ENCODE data around the gene GOLPH3. TPM values are rescaled to one million over a fixed set of nuclear protein-coding genes. Genes with fewer than 3 reads are reported as not detected.
A peak's percentile ranks its signal among the peaks of the same experiment; 100 is the strongest.

GOLPH3 gene
- total RNA-seq, 1 experiment from 2014 or later: 46.2 TPM

- ChIA-PET POLR2A (ENCODE audit: unreplicated experiment) (no interaction called here), CTCF (interaction anchor here (0.6 kb wide), 1 partner anchor 274 kb away, joined by 3 read pairs; no protein-coding TSS in a partner anchor)
- H3K9ac ChIP-seq (ENCODE audit: low read length): no peak overlapping the region
- DNase-seq: no peak
- H3K9me3 ChIP-seq (ENCODE audit: low read length): no peaks in the 10 kb centered on the region
- 0 out of 2 replicates have a peak, but pooled peaks cover 5% of the 10 kb centered on the region for H4K20me1 ChIP-seq (ENCODE audit: low read length)
- H3K36me3 ChIP-seq (ENCODE audit: low read depth, low read length): peaks cover 22% of the 10 kb centered on the region; the same call in 1 of the 2 replicates
- no peaks in the 10 kb centered on the region for H3K4me1 ChIP-seq (ENCODE audit: insufficient read depth, low read length)
- no peaks in the 10 kb centered on the region for H3K27me3 ChIP-seq (ENCODE audit: low read length)
- intact Hi-C loops (cut with micrococcal nuclease): no loop called here
- no peak overlapping the region for H2AFZ ChIP-seq (ENCODE audit: low read length)
- TF ChIP-seq EZH2 (IDR thresholded peaks at IDR 0.05; ENCODE audit: low read length, unreplicated experiment) (no peak), EZH2phosphoT487 (IDR thresholded peaks at IDR 0.05; ENCODE audit: borderline replicate concordance, low read length) (no peak)
- peak; percentile 74 for ATAC-seq
- H3F3A ChIP-seq (ENCODE audit: low read length, unreplicated experiment): no peaks in the 10 kb centered on the region
- no peak overlapping the region for H3K4me2 ChIP-seq (ENCODE audit: low read length)
- H3K4me3 ChIP-seq (ENCODE audit: low read length): no peak overlapping the region
- H3K9me2 ChIP-seq (replicated peaks; ENCODE audit: low read length): no peaks in the 10 kb centered on the region
- H3K27ac ChIP-seq (ENCODE audit: low read length): no peak overlapping the region
- peaks cover 21% of the 10 kb centered on the region for H3K79me2 ChIP-seq (ENCODE audit: low read length)
- BruUV-seq (replicated peaks): no TSS peak
Measured at GRCh38 chr5:32129074-32129598, 45.0 kb downstream of the GOLPH3 start.

DNA sequence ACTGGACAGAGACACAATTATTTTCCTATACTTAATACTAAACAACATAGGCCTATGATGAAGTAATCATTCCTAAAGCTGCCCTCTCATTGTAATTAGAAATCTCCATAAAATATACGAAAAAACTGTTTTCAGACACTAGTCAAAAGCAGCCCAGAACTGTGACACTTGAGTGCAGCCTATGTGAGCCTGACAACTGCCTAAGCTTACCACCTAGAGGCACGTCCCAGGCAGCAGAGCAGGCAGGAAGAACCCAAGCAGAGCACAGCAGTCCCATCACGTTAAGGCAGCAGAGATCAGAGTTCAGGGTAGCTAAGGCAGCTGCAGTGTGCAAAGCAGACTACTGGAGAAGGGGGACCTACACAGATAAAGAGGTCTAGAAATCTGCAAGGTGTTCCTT is 46.4 kb downstream of the GOLPH3 start:
- Histone ChIP-seq H3K36me3 (ENCODE audit: low read depth, low read length) (peaks cover 22% of the 10 kb centered on the region; the same call in 1 of the 2 replicates), H3K4me2 (ENCODE audit: low read length) (no peak overlapping the region), H3K4me1 (ENCODE audit: insufficient read depth, low read length) (no peaks in the 10 kb centered on the region), H3K4me3 (ENCODE audit: low read length) (no peak overlapping the region), H3K27ac (ENCODE audit: low read length) (no peak overlapping the region), H3K27me3 (ENCODE audit: low read length) (no peaks in the 10 kb centered on the region), H3F3A (ENCODE audit: low read length, unreplicated experiment) (no peaks in the 10 kb centered on the region), H4K20me1 (ENCODE audit: low read length) (0 out of 2 replicates have a peak, but pooled peaks cover 5% of the 10 kb centered on the region), H3K9ac (ENCODE audit: low read length) (no peak overlapping the region), H2AFZ (ENCODE audit: low read length) (no peak overlapping the region), H3K9me3 (ENCODE audit: low read length) (no peaks in the 10 kb centered on the region), H3K9me2 (replicated peaks; ENCODE audit: low read length) (no peaks in the 10 kb centered on the region), H3K79me2 (ENCODE audit: low read length) (peaks cover 21% of the 10 kb centered on the region)
- ChIA-PET CTCF (interaction anchor here (1.1 kb wide), 1 partner anchor 35 kb away, joined by 5 read pairs; no protein-coding TSS in a partner anchor), POLR2A (ENCODE audit: unreplicated experiment) (no interaction called here)
- ATAC-seq (no peak), DNase-seq (no peak)
- TF ChIP-seq EZH2phosphoT487 (IDR thresholded peaks at IDR 0.05; ENCODE audit: borderline replicate concordance, low read length) (no peak), EZH2 (IDR thresholded peaks at IDR 0.05; ENCODE audit: low read length, unreplicated experiment) (no peak)
- TF ChIP-seq, protein P1, sequence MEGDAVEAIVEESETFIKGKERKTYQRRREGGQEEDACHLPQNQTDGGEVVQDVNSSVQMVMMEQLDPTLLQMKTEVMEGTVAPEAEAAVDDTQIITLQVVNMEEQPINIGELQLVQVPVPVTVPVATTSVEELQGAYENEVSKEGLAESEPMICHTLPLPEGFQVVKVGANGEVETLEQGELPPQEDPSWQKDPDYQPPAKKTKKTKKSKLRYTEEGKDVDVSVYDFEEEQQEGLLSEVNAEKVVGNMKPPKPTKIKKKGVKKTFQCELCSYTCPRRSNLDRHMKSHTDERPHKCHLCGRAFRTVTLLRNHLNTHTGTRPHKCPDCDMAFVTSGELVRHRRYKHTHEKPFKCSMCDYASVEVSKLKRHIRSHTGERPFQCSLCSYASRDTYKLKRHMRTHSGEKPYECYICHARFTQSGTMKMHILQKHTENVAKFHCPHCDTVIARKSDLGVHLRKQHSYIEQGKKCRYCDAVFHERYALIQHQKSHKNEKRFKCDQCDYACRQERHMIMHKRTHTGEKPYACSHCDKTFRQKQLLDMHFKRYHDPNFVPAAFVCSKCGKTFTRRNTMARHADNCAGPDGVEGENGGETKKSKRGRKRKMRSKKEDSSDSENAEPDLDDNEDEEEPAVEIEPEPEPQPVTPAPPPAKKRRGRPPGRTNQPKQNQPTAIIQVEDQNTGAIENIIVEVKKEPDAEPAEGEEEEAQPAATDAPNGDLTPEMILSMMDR (conservative IDR thresholded peaks at IDR 0.05; ENCODE audit: low read depth, low read length): no peak
- intact Hi-C loops (cut with micrococcal nuclease): no loop called here
- no TSS peak for BruUV-seq (replicated peaks)

DNA sequence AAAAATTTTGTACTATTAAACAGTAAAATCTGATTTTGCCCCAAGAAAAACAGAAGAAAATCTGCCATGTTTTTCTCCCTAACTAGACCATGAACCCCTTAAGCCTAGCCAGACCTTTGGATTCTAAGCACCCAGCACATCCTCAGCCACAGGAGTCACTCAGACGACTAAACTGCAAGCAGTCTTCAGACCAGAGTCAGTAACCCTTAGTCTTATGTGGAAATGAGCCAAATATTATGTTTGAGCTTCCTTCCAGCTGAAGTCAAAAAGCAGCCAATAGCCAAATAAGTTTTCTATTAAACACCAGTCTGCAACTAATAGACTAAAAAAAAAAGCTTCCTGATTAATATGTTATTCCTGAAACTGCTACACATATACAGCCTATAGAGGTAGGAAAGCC is 47.4 kb downstream of the GOLPH3 start:
- POLR2A ChIA-PET (ENCODE audit: unreplicated experiment): no interaction called here
- Histone ChIP-seq H3K27me3 (ENCODE audit: low read length) (no peaks in the 10 kb centered on the region), H4K20me1 (ENCODE audit: low read length) (0 out of 2 replicates have a peak, but pooled peaks cover 5% of the 10 kb centered on the region), H3K79me2 (ENCODE audit: low read length) (peaks cover 21% of the 10 kb centered on the region), H3K4me1 (ENCODE audit: insufficient read depth, low read length) (no peaks in the 10 kb centered on the region), H3K4me2 (ENCODE audit: low read length) (no peak overlapping the region), H2AFZ (ENCODE audit: low read length) (no peak overlapping the region), H3K36me3 (ENCODE audit: low read depth, low read length) (peaks cover 22% of the 10 kb centered on the region; the same call in 1 of the 2 replicates), H3K27ac (ENCODE audit: low read length) (no peak overlapping the region), H3K9me2 (replicated peaks; ENCODE audit: low read length) (no peaks in the 10 kb centered on the region), H3K9ac (ENCODE audit: low read length) (no peak overlapping the region), H3F3A (ENCODE audit: low read length, unreplicated experiment) (no peaks in the 10 kb centered on the region), H3K9me3 (ENCODE audit: low read length) (no peaks in the 10 kb centered on the region), H3K4me3 (ENCODE audit: low read length) (no peak overlapping the region)
- no TSS peak for BruUV-seq (replicated peaks)
- ATAC-seq (no peak), DNase-seq (no peak)
- CTCF ChIA-PET: interaction anchor here (1.1 kb wide), 1 partner anchor 34 kb away, joined by 5 read pairs; no protein-coding TSS in a partner anchor
- intact Hi-C loops (cut with micrococcal nuclease): no loop called here
- TF ChIP-seq EZH2phosphoT487 (IDR thresholded peaks at IDR 0.05; ENCODE audit: borderline replicate concordance, low read length) (no peak), EZH2 (IDR thresholded peaks at IDR 0.05; ENCODE audit: low read length, unreplicated experiment) (no peak)
- TF ChIP-seq, protein P1 (conservative IDR thresholded peaks at IDR 0.05; ENCODE audit: low read depth, low read length): no peak

All from PC-3 (cell line).